ENCODE data around the gene SLC12A4.
"Not testable (repeated sequence)": the region's sequence is repeated elsewhere in the genome, so short reads cannot be mapped to it uniquely, and the experiment has no call there.

Gene SLC12A4

DNA sequence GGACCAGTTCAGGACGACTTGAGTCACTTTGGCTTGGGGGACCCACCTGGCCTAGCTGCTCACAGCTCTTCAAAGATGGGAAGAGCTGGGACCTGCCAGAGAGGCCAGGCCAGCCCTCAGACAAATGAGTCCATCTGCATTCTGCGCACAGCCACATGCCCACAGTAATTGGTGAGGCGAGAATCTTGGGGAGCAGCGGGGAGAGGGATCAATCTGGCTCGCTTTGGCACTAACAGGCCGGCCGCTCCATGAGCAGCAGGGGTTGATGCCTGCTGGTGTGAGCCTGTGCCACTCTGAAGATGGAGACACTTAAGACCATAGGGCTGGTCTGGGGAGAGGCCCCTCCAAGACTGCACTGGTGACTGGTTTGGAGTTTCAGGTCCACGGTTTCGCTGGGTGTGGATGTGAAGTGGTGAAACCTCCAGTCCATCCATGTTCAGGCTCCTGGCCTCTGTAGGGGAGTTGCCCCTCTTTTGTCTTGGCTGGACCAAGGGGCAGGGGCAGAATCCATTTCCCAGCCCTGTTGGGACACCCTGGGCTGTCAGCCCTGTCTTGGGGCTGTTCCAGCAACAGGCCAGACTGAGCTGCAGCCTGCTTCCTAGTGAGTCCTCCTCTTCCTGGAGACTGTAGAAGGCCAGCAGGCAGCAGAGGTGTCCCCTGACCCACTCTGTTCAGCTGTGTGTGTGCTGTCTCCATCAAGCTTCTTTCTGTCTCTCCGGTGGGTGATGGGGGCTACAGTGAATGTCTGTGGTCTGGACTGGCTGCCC is 44.1 kb downstream of the SLC12A4 start:
- no peak for DNase-seq

- no peak for DNase-seq
These were observed 44.9 kb downstream of the SLC12A4 start for GRCh38 chr16:67923414-67924116.

DNA sequence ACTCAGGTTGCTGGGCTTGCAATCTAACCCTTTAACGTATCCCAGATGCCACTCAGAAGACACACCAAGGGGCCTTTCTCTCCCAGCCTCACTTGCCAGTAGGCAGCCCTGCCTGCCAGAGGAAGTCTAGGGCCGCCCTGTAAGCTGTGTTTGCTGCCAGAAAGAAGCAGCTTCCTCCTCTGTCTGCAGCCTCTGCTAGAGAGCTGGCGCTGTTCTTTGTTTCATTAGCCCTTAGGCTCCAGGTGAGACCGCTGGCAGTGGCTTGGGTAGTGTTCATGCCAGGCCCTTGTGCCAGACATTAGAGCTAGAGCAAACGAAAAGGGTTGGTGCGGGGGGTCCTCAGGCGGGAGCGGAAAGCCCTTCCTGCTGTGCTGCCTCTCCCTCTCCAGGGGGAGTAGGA is 45.7 kb downstream of the SLC12A4 start:
- DNase-seq = no peak

- no peak for DNase-seq
These were observed 46.2 kb downstream of the SLC12A4 start for GRCh38 chr16:67922221-67922620.

- DNase-seq = no peak
These were observed 48.7 kb downstream of the SLC12A4 start for GRCh38 chr16:67919622-67920221.

GRCh38 chr16:67917852-67918236 is 50.6 kb downstream of the SLC12A4 start:
- DNase-seq = peak; percentile 51

- no peak for DNase-seq
These were observed 51.1 kb downstream of the SLC12A4 start for GRCh38 chr16:67917140-67917851.

- no peak for DNase-seq
These were observed 52.4 kb downstream of the SLC12A4 start for GRCh38 chr16:67915831-67916723.

- not testable (repeated sequence) for DNase-seq
These were observed 53.0 kb downstream of the SLC12A4 start for GRCh38 chr16:67915496-67915769.

GRCh38 chr16:67914758-67915495 is 53.5 kb downstream of the SLC12A4 start:
- DNase-seq = no peak

GRCh38 chr16:67910158-67910557 is 58.3 kb downstream of the SLC12A4 start:
- DNase-seq = no peak

DNA sequence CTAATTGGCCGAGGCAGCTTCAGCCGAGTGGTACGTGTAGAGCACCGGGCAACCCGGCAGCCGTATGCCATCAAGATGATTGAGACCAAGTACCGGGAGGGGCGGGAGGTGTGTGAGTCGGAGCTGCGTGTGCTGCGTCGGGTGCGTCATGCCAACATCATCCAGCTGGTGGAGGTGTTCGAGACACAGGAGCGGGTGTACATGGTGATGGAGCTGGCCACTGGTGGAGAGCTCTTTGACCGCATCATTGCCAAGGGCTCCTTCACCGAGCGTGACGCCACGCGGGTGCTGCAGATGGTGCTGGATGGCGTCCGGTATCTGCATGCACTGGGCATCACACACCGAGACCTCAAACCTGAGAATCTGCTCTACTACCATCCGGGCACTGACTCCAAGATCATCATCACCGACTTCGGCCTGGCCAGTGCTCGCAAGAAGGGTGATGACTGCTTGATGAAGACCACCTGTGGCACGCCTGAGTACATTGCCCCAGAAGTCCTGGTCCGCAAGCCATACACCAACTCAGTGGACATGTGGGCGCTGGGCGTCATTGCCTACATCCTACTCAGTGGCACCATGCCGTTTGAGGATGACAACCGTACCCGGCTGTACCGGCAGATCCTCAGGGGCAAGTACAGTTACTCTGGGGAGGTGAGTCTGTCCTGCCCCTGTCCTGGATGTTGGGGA is 59.2 kb downstream of the SLC12A4 start:
- no peak for DNase-seq

- DNase-seq = no peak
These were observed 60.8 kb downstream of the SLC12A4 start for GRCh38 chr16:67907397-67908180.

GRCh38 chr16:67902831-67903230 is 65.6 kb downstream of the SLC12A4 start:
- no peak for DNase-seq

DNA sequence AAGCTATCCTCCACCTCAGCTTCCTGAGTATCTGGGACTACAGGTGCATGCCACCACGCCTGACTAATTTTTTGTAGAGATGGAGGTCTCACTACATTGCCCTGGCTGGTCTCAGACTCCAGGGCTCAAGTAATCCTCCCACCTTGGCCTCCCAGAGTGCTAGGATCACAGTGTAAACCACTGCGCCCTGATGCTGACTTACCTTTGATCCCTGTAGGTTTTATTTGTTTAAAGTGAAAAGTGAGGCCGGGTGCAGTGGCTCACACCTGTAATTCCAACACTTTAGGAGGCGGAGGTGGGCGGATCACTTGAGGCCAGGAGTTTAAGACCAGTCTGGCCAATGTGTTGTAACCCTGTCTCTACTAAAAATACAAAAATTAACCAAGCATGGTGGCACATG is 66.7 kb downstream of the SLC12A4 start:
- no peak for DNase-seq

DNA sequence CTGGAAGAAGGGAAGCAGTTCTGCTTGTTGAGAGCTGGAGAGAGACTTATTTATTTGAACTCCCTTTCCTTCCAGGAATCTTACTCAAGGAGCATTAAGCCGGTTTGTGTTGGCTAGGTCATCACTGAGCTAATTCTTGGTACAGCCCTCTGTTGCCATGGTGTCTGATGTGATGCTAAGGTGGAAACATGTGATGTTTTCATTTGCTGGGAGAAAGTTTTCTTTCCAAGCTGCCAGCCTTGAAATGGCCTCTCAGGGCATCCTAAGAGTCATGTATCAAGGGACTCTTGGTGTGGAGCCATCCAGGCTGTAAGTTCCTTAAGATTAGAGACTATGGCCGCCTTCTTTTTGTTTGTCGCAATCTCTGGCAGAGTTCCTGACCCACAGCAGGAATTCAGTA is 71.2 kb downstream of the SLC12A4 start:
- no peak for DNase-seq

DNA sequence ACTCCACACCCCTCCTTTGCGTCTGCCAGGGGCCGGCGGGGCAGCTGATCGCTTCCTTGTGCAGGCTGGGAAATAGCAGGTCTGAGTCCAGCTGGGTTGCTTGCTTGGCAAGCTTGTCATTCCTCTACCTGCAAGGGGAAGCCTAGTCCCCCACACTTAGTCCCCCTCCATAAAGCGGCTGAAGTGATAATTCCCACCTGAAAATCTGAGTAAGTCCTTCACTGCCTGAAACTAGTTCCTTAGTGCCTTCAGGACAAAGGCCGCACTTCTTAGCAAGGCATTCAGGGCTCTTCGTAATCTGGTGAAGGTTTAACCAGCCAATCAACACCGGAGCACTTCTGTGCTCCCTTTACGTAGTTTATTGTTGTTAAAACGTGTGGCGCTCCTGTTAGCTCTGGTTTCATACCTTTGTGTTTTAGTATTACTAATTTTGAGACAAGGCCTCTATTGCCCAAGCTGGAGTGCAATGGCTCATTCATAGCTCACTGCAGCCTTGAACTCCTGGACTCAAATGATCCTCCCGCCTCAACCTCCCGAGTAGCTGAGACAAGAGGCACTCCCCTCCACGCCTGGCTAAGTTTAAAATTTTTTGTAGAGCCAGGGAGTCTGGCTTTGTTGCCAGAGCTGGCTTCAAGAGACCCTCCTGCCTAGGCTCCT is 74.6 kb downstream of the SLC12A4 start:
- DNase-seq = no peak
